H1 (cell line): ENCODE results near the gene C6orf62. TPM values are rescaled to one million over a fixed set of nuclear protein-coding genes. Genes with fewer than 3 reads are reported as not detected.

Source experiments
- CTCF ChIA-PET: fragments of 300-600 bp; sonication (Branson Sonifier 250); formaldehyde crosslinking; loops from one replicate; lab custom pipeline; 2021; ENCODE audit not compliant: partially characterized antibody; lab: Charles Lee
- POLR2A ChIA-PET: fragments of 300-600 bp; sonication (Branson Sonifier 250); formaldehyde crosslinking; loops from one replicate; lab custom pipeline; 2021; ENCODE audit warnings: inconsistent platforms; ENCODE audit not compliant: partially characterized antibody; lab: Charles Lee
- DNase-seq, 2 experiments: peaks; one replicate each; pipeline versions ENCODE4 v3.0.0 to v3.0.0-alpha.2; 2010 to 2022; ENCODE audit warnings: low spot score in 2 of 2, low read depth in 1 of 2, mixed read lengths in 1 of 2
- FAIRE-seq: peaks from 2 replicates; lab custom pipeline; 2011; peaks lifted over from hg19 to GRCh38; lab: Jason Lieb, UNC
- H2AFZ ChIP-seq: 2 replicates; pipeline ENCODE4 v1.8.1; 2012; ENCODE audit warnings: low read length, inconsistent platforms
- H2AK5ac ChIP-seq: 2 replicates; pipeline ENCODE4 v1.6.1; 2013; ENCODE audit warnings: low read depth, low read length
- H2BK120ac ChIP-seq: replicated peaks from 2 replicates; pipeline ENCODE3; 2013; ENCODE audit warnings: low read depth, low read length, inconsistent platforms
- H2BK12ac ChIP-seq: 2 replicates; pipeline ENCODE4 v1.6.1; 2013; ENCODE audit warnings: low read depth, low read length
- H2BK15ac ChIP-seq: 2 replicates; pipeline ENCODE4 v1.6.1; 2013; ENCODE audit warnings: low read length
- H2BK20ac ChIP-seq: 2 replicates; pipeline ENCODE4 v1.6.1; 2013; ENCODE audit warnings: low read length
- H2BK5ac ChIP-seq: 2 replicates; pipeline ENCODE4 v1.6.1; 2013; ENCODE audit warnings: low read depth, low read length
- H3K14ac ChIP-seq: 2 replicates; pipeline ENCODE4 v1.6.1; 2013; ENCODE audit warnings: inconsistent platforms; ENCODE audit not compliant: insufficient read length
- H3K18ac ChIP-seq: 2 replicates; pipeline ENCODE4 v1.6.1; 2013; ENCODE audit warnings: low read length; ENCODE audit errors: extremely low read depth
- H3K23ac ChIP-seq: 2 replicates; pipeline ENCODE4 v1.6.1; 2013; ENCODE audit warnings: inconsistent platforms; ENCODE audit not compliant: insufficient read length
- H3K23me2 ChIP-seq: 2 replicates; pipeline ENCODE4 v1.6.1; 2013; ENCODE audit warnings: low read depth, low read length
- H3K27ac ChIP-seq: 2 replicates; pipeline ENCODE4 v1.6.1; 2011; ENCODE audit warnings: low read depth, low read length, inconsistent platforms
- H3K27me3 ChIP-seq, 4 experiments: replicated peaks in 1 of 4; 1 replicate in 1 of 4; 2 replicates in 3 of 4; pipeline versions ENCODE4 v1.6.1 to v1.8.1; 2011 to 2013; ENCODE audit warnings: low read length in 3 of 4, mild to moderate bottlenecking in 3 of 4, inconsistent platforms in 2 of 4, mixed read lengths in 2 of 4, moderate library complexity in 1 of 4; ENCODE audit not compliant: control insufficient read depth in 3 of 4, insufficient read depth in 3 of 4; ENCODE audit errors: extremely low read depth in 1 of 4
- H3K36me3 ChIP-seq, 4 experiments: 2 replicates each; pipeline versions ENCODE4 v1.6.1 to v1.8.1; 2011 to 2013; ENCODE audit warnings: mild to moderate bottlenecking in 4 of 4, low read length in 3 of 4, moderate library complexity in 2 of 4, control low read depth in 1 of 4, inconsistent platforms in 1 of 4; ENCODE audit not compliant: insufficient read depth in 4 of 4, control insufficient read depth in 2 of 4
- H3K4ac ChIP-seq: replicated peaks from 2 replicates; pipeline ENCODE3; 2013; ENCODE audit warnings: low read length, low read depth, mixed read lengths, inconsistent platforms; ENCODE audit not compliant: insufficient read length
- H3K4me1 ChIP-seq, 4 experiments: replicated peaks in 1 of 4; 1 replicate in 1 of 4; 2 replicates in 3 of 4; pipeline versions ENCODE4 v1.6.1 to v1.8.1; 2011 to 2013; ENCODE audit warnings: low read length in 3 of 4, inconsistent platforms in 2 of 4, mixed read lengths in 1 of 4; ENCODE audit not compliant: insufficient read depth in 4 of 4, control insufficient read depth in 3 of 4
- H3K4me2 ChIP-seq, 2 experiments: 2 replicates each; pipeline versions ENCODE4 v1.6.1 to v1.8.1; 2011 to 2013; ENCODE audit warnings: low read depth in 2 of 2, low read length in 2 of 2, control low read depth in 1 of 2, inconsistent platforms in 1 of 2, mild to moderate bottlenecking in 1 of 2; ENCODE audit not compliant: insufficient read depth in 1 of 2
- H3K4me3 ChIP-seq, 4 experiments: fragments of 200-600, 300-600 bp in 1 of 4; sonication (generic), shearing (Covaris generic), sonication (Bioruptor Twin) in 1 of 4; 2 replicates each; pipeline versions ENCODE4 v1.5.1 to v1.8.1; 2011 to 2016; ENCODE audit warnings: low read length in 4 of 4, low read depth in 3 of 4, control low read depth in 2 of 4, inconsistent platforms in 2 of 4, mild to moderate bottlenecking in 2 of 4, mixed read lengths in 1 of 4, moderate library complexity in 1 of 4; ENCODE audit not compliant: insufficient read depth in 2 of 4; ENCODE audit errors: extremely low read depth in 1 of 4
- H3K56ac ChIP-seq: replicated peaks from 2 replicates; pipeline ENCODE3; 2013; ENCODE audit warnings: low read depth, mild to moderate bottlenecking, mixed read lengths, low read length, inconsistent platforms; ENCODE audit not compliant: insufficient read length
- H3K79me1 ChIP-seq: 2 replicates; pipeline ENCODE4 v1.6.1; 2013; ENCODE audit warnings: low read depth, low read length, control low read depth
- H3K79me2 ChIP-seq, 2 experiments: 2 replicates each; pipeline versions ENCODE4 v1.6.1 to v1.8.1; 2012 to 2013; ENCODE audit warnings: low read length in 2 of 2, mild to moderate bottlenecking in 2 of 2, inconsistent platforms in 1 of 2; ENCODE audit not compliant: insufficient read depth in 2 of 2, control insufficient read depth in 1 of 2
- H3K9ac ChIP-seq, 4 experiments: replicated peaks in 1 of 4; 1 replicate in 1 of 4; 2 replicates in 3 of 4; pipeline versions ENCODE4 v1.6.1 to v1.8.1; 2011 to 2013; ENCODE audit warnings: low read depth in 3 of 4, low read length in 3 of 4, control low read depth in 2 of 4, mild to moderate bottlenecking in 2 of 4, moderate library complexity in 2 of 4, inconsistent platforms in 1 of 4; ENCODE audit errors: extremely low read depth in 1 of 4
- H3K9me3 ChIP-seq, 2 experiments: 2 replicates each; pipeline versions ENCODE4 v1.6.1 to v1.8.1; 2012 to 2013; ENCODE audit warnings: mild to moderate bottlenecking in 2 of 2, moderate library complexity in 2 of 2, control low read depth in 1 of 2, inconsistent platforms in 1 of 2, low read depth in 1 of 2, low read length in 1 of 2, mixed read lengths in 1 of 2; ENCODE audit not compliant: insufficient read depth in 2 of 2
- H4K20me1 ChIP-seq, 2 experiments: replicated peaks in 1 of 2; 2 replicates each; pipeline versions ENCODE3 to v1.8.1; 2011 to 2013; ENCODE audit warnings: inconsistent platforms in 2 of 2, low read length in 2 of 2, mild to moderate bottlenecking in 1 of 2; ENCODE audit not compliant: insufficient read depth in 2 of 2, control insufficient read depth in 1 of 2
- H4K5ac ChIP-seq: 2 replicates; pipeline ENCODE4 v1.6.1; 2013; ENCODE audit warnings: low read length, low read depth, mixed read lengths, inconsistent platforms; ENCODE audit not compliant: insufficient read length
- H4K8ac ChIP-seq: 2 replicates; pipeline ENCODE4 v1.8.0; 2013; ENCODE audit warnings: mild to moderate bottlenecking, moderate library complexity, low read length, inconsistent platforms; ENCODE audit not compliant: insufficient read depth; ENCODE audit errors: extremely low read depth
- H4K91ac ChIP-seq: replicated peaks from 2 replicates; pipeline ENCODE3; 2013; ENCODE audit warnings: low read length, mixed read lengths, inconsistent platforms; ENCODE audit not compliant: insufficient read length
- KDM1A ChIP-seq: fragments of 200-600, 300-600 bp; sonication (generic); IDR thresholded peaks from 2 replicates; pipeline ENCODE4 v1.7.1; 2016; ENCODE audit warnings: mild to moderate bottlenecking, low read length, borderline replicate concordance
- YY1 ChIP-seq: IDR thresholded peaks from 2 replicates; pipeline ENCODE4 v1.6.1; 2011; ENCODE audit warnings: low read depth, mild to moderate bottlenecking, low read length
- WGBS, 2 experiments: shearing (Covaris generic) in 1 of 2; methylation state at CpG; one replicate each; pipeline versions ENCODE4 v1.1.6 to v1.1.7; 2013 to 2015; ENCODE audit warnings: low lambda C conversion rate in 2 of 2, mixed read lengths in 2 of 2, inconsistent platforms in 1 of 2, low coverage in 1 of 2, missing lambda C conversion rate in 1 of 2; ENCODE audit not compliant: insufficient replicate concordance in 2 of 2, insufficient coverage in 1 of 2, insufficient read length in 1 of 2; ENCODE audit errors: extremely low coverage in 1 of 2, missing lambda C conversion rate in 1 of 2; 5-methylcytosine and 5-hydroxymethylcytosine counted together
- polyA plus RNA-seq, 7 experiments: library from polyadenylated mRNA; depleted of rRNA in 3 of 7; stranded (reverse) in 5 of 7; unstranded in 2 of 7; fragments of >200 nt in 5 of 7; fragments of 200-250 nt in 2 of 7; gene quantifications; 1 replicate in 5 of 7; 2 replicates in 1 of 7; 4 replicates in 1 of 7; pipeline versions ENCODE4 v1.2.1 to v1.2.3, GENCODE V29; 2011 to 2013; ENCODE audit warnings: missing spikeins in 2 of 7, mixed read lengths in 2 of 7
- total RNA-seq: library from RNA; stranded (reverse); fragmentation: NEBNext Ultra II Directional; extraction: Animal tissue kit (Norgen Biotek cat#: 25700); gene quantifications from 2 replicates; pipeline ENCODE4 v1.2.1, GENCODE V29; 2021

C6orf62 gene
- total and polyA plus RNA-seq, 2 of the 8 experiments (the other 6 are each of a cell fraction or from before 2014, with no cell fraction given), result 25.6 to 101 TPM

DNA sequence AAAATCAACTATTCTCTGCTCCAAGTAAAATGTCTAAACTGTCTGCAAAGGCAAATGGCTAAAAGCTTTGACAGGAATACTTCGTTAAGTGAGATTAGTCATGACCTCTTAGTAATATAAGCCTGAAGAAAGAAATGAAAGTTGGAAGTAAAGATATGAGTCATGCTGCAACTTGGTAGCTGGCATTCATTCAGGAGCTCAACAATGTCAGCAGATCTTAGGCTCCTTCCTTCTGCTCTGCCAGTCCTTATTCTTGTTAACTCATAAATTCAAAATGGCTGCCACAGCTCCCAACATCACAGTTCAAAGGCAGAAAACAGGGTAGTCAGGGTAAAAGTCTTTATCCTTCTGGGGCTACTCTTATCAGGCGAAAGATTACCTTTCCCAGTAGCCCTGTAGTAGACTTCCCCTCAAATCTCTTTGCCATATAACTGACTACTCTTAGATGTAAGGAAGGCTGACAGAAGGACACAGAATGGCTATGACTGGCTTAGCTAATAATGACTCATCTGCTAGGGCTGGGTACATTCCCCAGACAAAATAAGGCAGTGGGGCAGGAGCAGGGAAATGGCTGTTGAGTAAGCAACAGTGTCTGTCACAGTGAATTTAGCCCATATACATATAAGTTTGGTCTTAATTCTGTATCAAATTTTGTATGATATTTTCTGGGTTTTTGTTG lies 24.4 kb upstream of the C6orf62 start:
- Histone ChIP-seq H3K4me3 (no peak overlapping the region), H3K9me3 (no peaks in the 10 kb centered on the region), H3K36me3 (no peaks in the 10 kb centered on the region), H4K20me1 (no peaks in the 10 kb centered on the region), H3K56ac (no peak overlapping the region), H3K4ac (no peak overlapping the region), H3K18ac (no peak overlapping the region), H2BK120ac (no peak overlapping the region), H3K4me2 (no peak overlapping the region), H3K14ac (no peak overlapping the region), H3K79me2 (no peaks in the 10 kb centered on the region), H3K23me2 (no peaks in the 10 kb centered on the region), H2BK15ac (no peak overlapping the region), H3K9ac (no peak overlapping the region), H4K91ac (no peak overlapping the region), H3K27me3 (no peaks in the 10 kb centered on the region), H3K79me1 (no peaks in the 10 kb centered on the region), H2BK12ac (no peak overlapping the region), H3K27ac (no peak overlapping the region), H3K4me1 (no peaks in the 10 kb centered on the region), H4K8ac (no peak overlapping the region), H2AK5ac (no peak overlapping the region), H4K5ac (no peak overlapping the region), H2BK20ac (no peak overlapping the region), H3K23ac (no peak overlapping the region), H2AFZ (peak overlapping the region; percentile 96), H2BK5ac (no peak overlapping the region)
- DNase-seq (no peak), FAIRE-seq (no peak)
- 83% methylated on average over 2 of the region's 2 CpGs; no CpG with 5 or more reads in 1 of the 2 experiments for WGBS, 2 experiments
- TF ChIP-seq YY1, result peak; percentile 78
- TF ChIP-seq KDM1A, result no peak
- ChIA-PET CTCF (interaction anchor here (0.6 to 1.2 kb wide), 3 partner anchors 61 to 248 kb away, joined by 3 read pairs; no protein-coding TSS in a partner anchor), POLR2A (interaction anchor here (1.6 kb wide), 1 partner anchor 9 kb away, joined by 3 read pairs; no protein-coding TSS in a partner anchor)
